HUES6 (cell line): ENCODE measurements around the gene PHIP.

Experiments
- H3K27ac ChIP-seq: 2 replicates; pipeline ENCODE4 v1.7.0; 2013; ENCODE audit warnings: low read depth, mild to moderate bottlenecking, low read length, inconsistent platforms
- H3K27me3 ChIP-seq: 2 replicates; pipeline ENCODE4 v1.6.1; 2013; ENCODE audit warnings: low read length; ENCODE audit not compliant: control insufficient read depth, insufficient read depth
- H3K36me3 ChIP-seq: 2 replicates; pipeline ENCODE4 v1.6.1; 2013; ENCODE audit warnings: low read length; ENCODE audit not compliant: control insufficient read depth, insufficient read depth
- H3K4me1 ChIP-seq: 2 replicates; pipeline ENCODE4 v1.6.1; 2013; ENCODE audit warnings: low read length; ENCODE audit not compliant: control insufficient read depth, insufficient read depth
- H3K4me3 ChIP-seq: 2 replicates; pipeline ENCODE4 v1.5.1; 2013; ENCODE audit warnings: low read depth, low read length
- H3K9ac ChIP-seq: one replicate; pipeline ENCODE4 v1.6.1; 2013; ENCODE audit warnings: mild to moderate bottlenecking, low read length
- H3K9me3 ChIP-seq: 2 replicates; pipeline ENCODE4 v1.6.1; 2013; ENCODE audit warnings: low read depth, low read length; ENCODE audit not compliant: control insufficient read depth, insufficient read depth

Gene PHIP

GRCh38 chr6:79011940-79012339 lies 66.1 kb downstream of the PHIP start:
- Histone ChIP-seq H3K27ac (no peak overlapping the region), H3K4me3 (no peak overlapping the region), H3K9ac (no peak overlapping the region), H3K27me3 (no peaks in the 10 kb centered on the region), H3K4me1 (no peaks in the 10 kb centered on the region), H3K36me3 (peaks cover 77% of the 10 kb centered on the region), H3K9me3 (no peaks in the 10 kb centered on the region)

- no peaks in the 10 kb centered on the region for H3K4me1 ChIP-seq
- no peak overlapping the region for H3K27ac ChIP-seq
- H3K27me3 ChIP-seq: no peaks in the 10 kb centered on the region
- no peaks in the 10 kb centered on the region for H3K9me3 ChIP-seq
- no peak overlapping the region for H3K9ac ChIP-seq
- peaks cover 71% of the 10 kb centered on the region for H3K36me3 ChIP-seq
- no peak overlapping the region for H3K4me3 ChIP-seq
Measured at GRCh38 chr6:79010422-79010821, 67.6 kb downstream of the PHIP start.

- Histone ChIP-seq H3K27me3 (no peaks in the 10 kb centered on the region), H3K4me1 (no peaks in the 10 kb centered on the region), H3K4me3 (no peak overlapping the region), H3K9ac (no peak overlapping the region), H3K9me3 (no peaks in the 10 kb centered on the region), H3K27ac (no peak overlapping the region), H3K36me3 (peaks cover 71% of the 10 kb centered on the region)
Measured at GRCh38 chr6:79009819-79010218, 68.2 kb downstream of the PHIP start.

GRCh38 chr6:79005497-79005896 lies 72.6 kb downstream of the PHIP start:
- Histone ChIP-seq H3K9me3 (no peaks in the 10 kb centered on the region), H3K36me3 (peaks cover 81% of the 10 kb centered on the region), H3K27ac (no peak overlapping the region), H3K9ac (no peak overlapping the region), H3K4me3 (no peak overlapping the region), H3K4me1 (no peaks in the 10 kb centered on the region), H3K27me3 (no peaks in the 10 kb centered on the region)

GRCh38 chr6:79005024-79005423 lies 73.0 kb downstream of the PHIP start:
- Histone ChIP-seq H3K4me3 (no peak overlapping the region), H3K27me3 (no peaks in the 10 kb centered on the region), H3K9me3 (no peaks in the 10 kb centered on the region), H3K27ac (no peak overlapping the region), H3K4me1 (no peaks in the 10 kb centered on the region), H3K9ac (no peak overlapping the region), H3K36me3 (peaks cover 83% of the 10 kb centered on the region)

GRCh38 chr6:79004239-79004638 lies 73.8 kb downstream of the PHIP start:
- Histone ChIP-seq H3K27ac (no peak overlapping the region), H3K36me3 (peaks cover 83% of the 10 kb centered on the region), H3K4me3 (no peak overlapping the region), H3K4me1 (no peaks in the 10 kb centered on the region), H3K9me3 (no peaks in the 10 kb centered on the region), H3K27me3 (no peaks in the 10 kb centered on the region), H3K9ac (no peak overlapping the region)

GRCh38 chr6:79001415-79001814 lies 76.6 kb downstream of the PHIP start:
- Histone ChIP-seq H3K27ac (no peak overlapping the region), H3K4me3 (no peak overlapping the region), H3K36me3 (peaks cover 93% of the 10 kb centered on the region), H3K9me3 (no peaks in the 10 kb centered on the region), H3K27me3 (no peaks in the 10 kb centered on the region), H3K4me1 (no peaks in the 10 kb centered on the region), H3K9ac (no peak overlapping the region)

- no peaks in the 10 kb centered on the region for H3K27me3 ChIP-seq
- no peak overlapping the region for H3K9ac ChIP-seq
- H3K27ac ChIP-seq: no peak overlapping the region
- H3K36me3 ChIP-seq: peaks cover 97% of the 10 kb centered on the region
- H3K4me1 ChIP-seq: no peaks in the 10 kb centered on the region
- no peak overlapping the region for H3K4me3 ChIP-seq
- H3K9me3 ChIP-seq: no peaks in the 10 kb centered on the region
Measured at GRCh38 chr6:78999737-79000136, 78.3 kb downstream of the PHIP start.

GRCh38 chr6:78995946-78996345 lies 82.1 kb downstream of the PHIP start:
- H3K4me3 ChIP-seq: no peak overlapping the region
- no peaks in the 10 kb centered on the region for H3K27me3 ChIP-seq
- peaks cover 4% of the 10 kb centered on the region; the same call in 1 of the 2 replicates for H3K9me3 ChIP-seq
- H3K36me3 ChIP-seq: peaks cover 92% of the 10 kb centered on the region
- H3K4me1 ChIP-seq: no peaks in the 10 kb centered on the region
- no peak overlapping the region for H3K9ac ChIP-seq
- no peak overlapping the region for H3K27ac ChIP-seq

- H3K27me3 ChIP-seq: no peaks in the 10 kb centered on the region
- H3K9ac ChIP-seq: no peak overlapping the region
- H3K36me3 ChIP-seq: peaks cover 92% of the 10 kb centered on the region
- H3K27ac ChIP-seq: no peak overlapping the region
- H3K9me3 ChIP-seq: peaks cover 4% of the 10 kb centered on the region; the same call in 1 of the 2 replicates
- H3K4me1 ChIP-seq: no peaks in the 10 kb centered on the region
- H3K4me3 ChIP-seq: no peak overlapping the region
Measured at GRCh38 chr6:78995346-78995745, 82.7 kb downstream of the PHIP start.

- H3K27me3 ChIP-seq: no peaks in the 10 kb centered on the region
- H3K4me3 ChIP-seq: no peak overlapping the region
- H3K9ac ChIP-seq: no peak overlapping the region
- H3K27ac ChIP-seq: no peak overlapping the region
- H3K36me3 ChIP-seq: peaks cover 92% of the 10 kb centered on the region
- H3K4me1 ChIP-seq: no peaks in the 10 kb centered on the region
- H3K9me3 ChIP-seq: peaks cover 4% of the 10 kb centered on the region; the same call in 1 of the 2 replicates
Measured at GRCh38 chr6:78993955-78994354, 84.1 kb downstream of the PHIP start.

- Histone ChIP-seq H3K36me3 (peaks cover 86% of the 10 kb centered on the region), H3K27me3 (no peaks in the 10 kb centered on the region), H3K4me3 (no peak overlapping the region), H3K27ac (no peak overlapping the region), H3K9ac (no peak overlapping the region), H3K4me1 (no peaks in the 10 kb centered on the region), H3K9me3 (peaks cover 4% of the 10 kb centered on the region; the same call in 1 of the 2 replicates)
Measured at GRCh38 chr6:78989191-78989590, 88.9 kb downstream of the PHIP start.
